OCI-LY7 (cell line): ENCODE results near the gene RREB1. TPM values are rescaled to one million over a fixed set of nuclear protein-coding genes. Genes with fewer than 3 reads are reported as not detected.

Experiments
- BruUV-seq: library from RNA; stranded (reverse); fragments of 400-500 nt; replicated peaks from 2 replicates; lab custom pipeline; 2021; lab: Mats Ljungman, UMichigan
- CTCF ChIA-PET: fragments of 300-600 bp; sonication (Branson Sonifier 250); formaldehyde crosslinking; loops from one replicate; lab custom pipeline; 2022; ENCODE audit warnings: antibody characterized with exemption; ENCODE audit not compliant: unreplicated experiment; lab: Charles Lee
- POLR2A ChIA-PET: fragments of 300-600 bp; sonication (Branson Sonifier 250); formaldehyde crosslinking; loops from one replicate; lab custom pipeline; 2022; ENCODE audit warnings: antibody characterized with exemption; lab: Charles Lee
- DNase-seq: peaks from one replicate; pipeline ENCODE4 v3.0.0-alpha.2; 2015; ENCODE audit warnings: low spot score
- H2AFZ ChIP-seq: fragments of 200-600 bp; sonication (generic), shearing (Covaris generic); 2 replicates; pipeline ENCODE4 v1.6.1; 2014; ENCODE audit warnings: mild to moderate bottlenecking, antibody characterized with exemption, low read length, moderate library complexity
- H3K27ac ChIP-seq: fragments of 200-600 bp; sonication (generic); 2 replicates; pipeline ENCODE4 v1.5.1; 2014; ENCODE audit warnings: mixed run types, low read depth, mild to moderate bottlenecking, moderate library complexity, low read length, inconsistent platforms; ENCODE audit not compliant: poor library complexity, severe bottlenecking
- H3K36me3 ChIP-seq: fragments of 200-600 bp; sonication (generic); 2 replicates; pipeline ENCODE4 v1.6.1; 2014; ENCODE audit warnings: mild to moderate bottlenecking, antibody characterized with exemption, low read length, moderate library complexity, mixed read lengths; ENCODE audit not compliant: insufficient read depth
- H3K4me1 ChIP-seq: fragments of 200-600 bp; sonication (generic); 2 replicates; pipeline ENCODE4 v1.5.1; 2014; ENCODE audit warnings: mild to moderate bottlenecking, low read length; ENCODE audit not compliant: insufficient read depth, poor library complexity, severe bottlenecking
- H3K4me2 ChIP-seq: fragments of 200-600 bp; sonication (generic); 2 replicates; pipeline ENCODE4 v1.6.1; 2014; ENCODE audit warnings: mild to moderate bottlenecking, low read length
- H3K4me3 ChIP-seq: fragments of 200-600 bp; sonication (generic); 2 replicates; pipeline ENCODE4 v1.5.1; 2014; ENCODE audit warnings: mild to moderate bottlenecking, low read depth, low read length; ENCODE audit not compliant: poor library complexity, severe bottlenecking
- H3K79me2 ChIP-seq: fragments of 200-600 bp; sonication (generic); 2 replicates; pipeline ENCODE4 v1.6.1; 2016; ENCODE audit warnings: low read depth, mild to moderate bottlenecking, low read length, moderate library complexity, mixed read lengths; ENCODE audit not compliant: insufficient read depth
- H3K9me2 ChIP-seq: fragments of 200-600 bp; sonication (generic); 2 replicates; pipeline ENCODE4 v1.6.1; 2016; ENCODE audit warnings: mild to moderate bottlenecking, low read length, mixed read lengths; ENCODE audit not compliant: insufficient read depth
- H3K9me3 ChIP-seq: fragments of 200-600 bp; sonication (generic); 2 replicates; pipeline ENCODE4 v1.6.1; 2014; ENCODE audit warnings: mild to moderate bottlenecking, mixed run types, low read length, mixed read lengths
- H4K20me1 ChIP-seq: fragments of 200-600 bp; sonication (generic); 2 replicates; pipeline ENCODE4 v1.6.1; 2014; ENCODE audit warnings: mild to moderate bottlenecking, antibody characterized with exemption, low read length, moderate library complexity, mixed read lengths; ENCODE audit not compliant: insufficient read depth
- EZH2phosphoT487 ChIP-seq: fragments of 200-600 bp; sonication (generic); IDR thresholded peaks from 2 replicates; pipeline ENCODE4 v1.6.1; 2018; ENCODE audit warnings: low read depth, borderline replicate concordance, mild to moderate bottlenecking, mixed run types, antibody characterized with exemption, low read length, moderate library complexity, mixed read lengths
- intact Hi-C: fragments of 100-400 bp; cut with micrococcal nuclease; formaldehyde crosslinking; loops from one replicate; pipeline ENCODE4 v1.10.0; 2022; ENCODE audit not compliant: unreplicated experiment
- total RNA-seq, 2 experiments: library from RNA; depleted of rRNA in 1 of 2; stranded (reverse); fragments of >200 nt in 1 of 2; shearing (Covaris generic) in 1 of 2; gene quantifications; 2 replicates each; pipeline ENCODE4 v1.2.3, GENCODE V29; 2014 to 2022
- TF ChIP-seq, protein P1 (sequence below): fragments of 200-600 bp; sonication (generic); conservative IDR thresholded peaks from 2 replicates; pipeline ENCODE4 v1.5.1; 2014; ENCODE audit warnings: mild to moderate bottlenecking, antibody characterized with exemption, low read length, moderate library complexity, mixed read lengths

The RREB1 gene
- total RNA-seq, 2 experiments from 2014 or later = 4.4 to 7.1 TPM

DNA sequence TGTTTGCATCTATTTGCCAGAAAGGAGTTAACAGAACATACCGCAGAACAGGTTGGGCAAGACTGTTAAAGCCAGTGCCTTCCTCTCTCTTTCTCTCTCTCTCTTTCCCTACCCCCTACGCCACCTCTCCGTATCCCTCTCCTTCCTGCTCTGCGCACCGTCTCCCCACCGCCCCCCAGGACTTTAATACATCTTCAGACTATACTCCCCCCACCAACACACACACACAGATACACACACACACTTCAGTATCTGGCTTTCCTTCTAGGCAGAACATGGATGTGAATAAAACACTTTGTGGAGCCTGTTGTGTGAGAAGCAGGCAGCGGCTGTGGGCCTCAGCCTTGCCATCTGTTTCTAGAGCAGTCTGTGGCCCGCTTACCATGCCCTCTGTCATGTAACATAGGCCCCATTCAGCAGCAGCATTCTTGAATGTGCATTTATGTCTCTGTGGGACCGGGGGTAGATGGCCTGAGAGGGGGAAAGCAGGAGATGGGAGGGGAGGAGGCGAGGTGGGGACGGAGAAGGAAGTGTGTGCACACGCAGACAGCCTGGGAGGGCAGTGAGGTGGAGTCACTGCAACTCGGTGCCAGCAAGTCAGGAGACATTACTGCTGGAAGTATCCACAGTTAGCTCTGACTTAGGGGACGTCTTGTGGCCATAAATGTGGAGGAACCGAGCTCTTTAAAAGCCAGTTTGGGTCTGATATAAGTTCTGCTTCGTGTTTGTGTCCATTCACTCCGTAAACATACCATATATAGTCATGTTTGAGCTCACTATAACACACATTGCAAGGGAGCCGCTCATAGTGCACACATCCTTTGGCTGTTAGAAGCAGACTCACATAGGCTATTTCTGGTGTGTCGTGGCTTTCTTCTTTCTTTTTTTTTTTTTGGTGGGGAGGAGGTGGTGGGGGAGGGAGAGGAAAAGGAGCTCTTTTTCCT lies 38.4 kb downstream of the RREB1 start:
- H3K4me3 ChIP-seq = peak overlapping the region; percentile 10
- H3K79me2 ChIP-seq = no peaks in the 10 kb centered on the region
- peaks cover 26% of the 10 kb centered on the region for H3K4me1 ChIP-seq
- POLR2A ChIA-PET = interaction anchor here (0.6 to 1.8 kb wide), 9 partner anchors 9 to 264 kb away, joined by 3 to 10 read pairs (median 3); no protein-coding TSS in a partner anchor
- intact Hi-C loops = no loop called here
- DNase-seq = peak; percentile 24
- peak overlapping the region; percentile 56 for H3K4me2 ChIP-seq
- no peak for TF ChIP-seq EZH2phosphoT487
- TF ChIP-seq, protein P1, sequence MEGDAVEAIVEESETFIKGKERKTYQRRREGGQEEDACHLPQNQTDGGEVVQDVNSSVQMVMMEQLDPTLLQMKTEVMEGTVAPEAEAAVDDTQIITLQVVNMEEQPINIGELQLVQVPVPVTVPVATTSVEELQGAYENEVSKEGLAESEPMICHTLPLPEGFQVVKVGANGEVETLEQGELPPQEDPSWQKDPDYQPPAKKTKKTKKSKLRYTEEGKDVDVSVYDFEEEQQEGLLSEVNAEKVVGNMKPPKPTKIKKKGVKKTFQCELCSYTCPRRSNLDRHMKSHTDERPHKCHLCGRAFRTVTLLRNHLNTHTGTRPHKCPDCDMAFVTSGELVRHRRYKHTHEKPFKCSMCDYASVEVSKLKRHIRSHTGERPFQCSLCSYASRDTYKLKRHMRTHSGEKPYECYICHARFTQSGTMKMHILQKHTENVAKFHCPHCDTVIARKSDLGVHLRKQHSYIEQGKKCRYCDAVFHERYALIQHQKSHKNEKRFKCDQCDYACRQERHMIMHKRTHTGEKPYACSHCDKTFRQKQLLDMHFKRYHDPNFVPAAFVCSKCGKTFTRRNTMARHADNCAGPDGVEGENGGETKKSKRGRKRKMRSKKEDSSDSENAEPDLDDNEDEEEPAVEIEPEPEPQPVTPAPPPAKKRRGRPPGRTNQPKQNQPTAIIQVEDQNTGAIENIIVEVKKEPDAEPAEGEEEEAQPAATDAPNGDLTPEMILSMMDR = no peak
- peak overlapping the region; percentile 39; the same call in 1 of the 2 replicates for H2AFZ ChIP-seq
- H4K20me1 ChIP-seq = peaks cover 8% of the 10 kb centered on the region; the same call in 1 of the 2 replicates
- no peaks in the 10 kb centered on the region for H3K36me3 ChIP-seq
- no peak overlapping the region for H3K27ac ChIP-seq
- no peaks in the 10 kb centered on the region for H3K9me3 ChIP-seq
- CTCF ChIA-PET = interaction anchor here (0.6 to 1.3 kb wide), 2 partner anchors 9 to 90 kb away, joined by 3 to 4 read pairs; no protein-coding TSS in a partner anchor
- BruUV-seq = no TSS peak
- H3K9me2 ChIP-seq = no peaks in the 10 kb centered on the region

DNA sequence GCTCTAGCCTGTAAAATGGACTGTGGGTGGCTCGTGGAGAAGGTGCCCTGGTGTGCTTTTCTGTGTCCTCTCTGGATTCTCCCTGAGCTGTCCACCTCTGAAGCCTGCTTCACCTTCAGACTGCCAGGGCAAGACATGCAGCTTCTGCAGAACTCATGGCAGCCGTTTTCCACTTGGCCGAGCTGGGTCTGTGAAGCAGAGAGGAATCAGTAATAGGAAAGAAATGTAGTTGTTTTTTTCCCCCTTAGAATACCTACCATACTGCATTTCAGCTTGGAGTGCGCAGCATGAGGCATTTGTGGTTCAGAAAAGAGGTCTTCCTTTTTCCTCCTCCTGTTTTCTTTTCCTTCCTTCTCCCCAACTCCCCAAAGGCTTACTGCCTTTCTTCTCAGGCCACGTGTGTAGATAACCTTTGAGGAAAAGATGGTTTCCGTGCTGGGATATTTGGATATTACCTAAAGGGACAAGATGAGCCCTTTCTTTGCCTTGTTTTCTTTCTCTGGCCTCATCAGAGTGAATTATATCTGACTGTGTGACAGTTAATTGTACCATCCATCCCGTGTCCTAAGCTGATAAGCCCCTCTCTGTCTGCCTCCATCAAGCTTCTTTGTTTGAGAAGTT lies 39.4 kb downstream of the RREB1 start:
- no peak overlapping the region for H2AFZ ChIP-seq
- H3K9me3 ChIP-seq = no peaks in the 10 kb centered on the region
- peaks cover 12% of the 10 kb centered on the region; the same call in 1 of the 2 replicates for H4K20me1 ChIP-seq
- no peaks in the 10 kb centered on the region for H3K36me3 ChIP-seq
- H3K4me3 ChIP-seq = peak overlapping the region; percentile 10
- ChIA-PET CTCF (interaction anchor here (0.6 to 1.3 kb wide), 2 partner anchors 10 to 89 kb away, joined by 3 to 4 read pairs; no protein-coding TSS in a partner anchor), POLR2A (interaction anchor here (0.6 to 1.8 kb wide), 10 partner anchors 8 to 265 kb away, joined by 3 to 10 read pairs (median 3); no protein-coding TSS in a partner anchor)
- intact Hi-C loops = no loop called here
- peaks cover 22% of the 10 kb centered on the region for H3K4me1 ChIP-seq
- H3K9me2 ChIP-seq = no peaks in the 10 kb centered on the region
- TF ChIP-seq EZH2phosphoT487 = no peak
- TF ChIP-seq, protein P1 = no peak
- no peak overlapping the region for H3K27ac ChIP-seq
- peak overlapping the region; percentile 56 for H3K4me2 ChIP-seq
- no peak for DNase-seq
- BruUV-seq = no TSS peak
- H3K79me2 ChIP-seq = no peaks in the 10 kb centered on the region
